ENCODE data around the gene ERMAP.

DNA sequence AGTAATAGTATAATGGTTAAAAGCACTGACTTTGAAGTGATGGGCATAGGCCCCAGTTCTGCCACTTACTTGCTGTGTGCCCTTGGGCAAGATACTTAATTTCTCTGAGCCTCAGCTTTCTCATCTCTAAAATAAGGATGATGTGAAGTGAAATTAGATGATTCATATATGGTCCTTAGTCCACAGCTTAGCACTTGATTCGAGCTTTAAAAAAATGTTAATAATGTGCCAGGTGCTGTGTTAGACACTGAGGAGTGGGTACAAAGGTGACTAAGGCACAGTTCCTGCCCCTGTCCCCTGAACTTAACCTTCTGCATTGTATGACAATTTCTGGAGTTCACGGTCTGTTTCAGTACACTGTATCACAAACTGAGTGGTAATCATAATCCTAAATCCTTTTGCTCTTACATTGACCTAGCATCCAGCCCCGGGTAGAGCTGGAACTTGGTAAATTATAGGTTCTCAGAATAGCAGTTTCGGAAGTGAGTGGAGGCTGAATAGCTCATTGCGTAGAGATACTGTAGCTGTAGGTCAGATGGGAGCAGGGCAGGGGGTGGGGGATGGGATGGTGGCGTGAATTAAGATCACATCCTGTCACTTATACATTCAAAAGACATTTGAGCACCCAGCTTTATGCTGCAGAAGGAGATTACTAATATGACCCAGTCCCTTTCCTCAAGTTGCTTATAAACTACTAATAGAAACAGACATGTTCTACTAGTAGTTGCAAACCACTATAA is 31.0 kb downstream of the ERMAP start:
- TF ChIP-seq FOXM1 (IDR thresholded peaks at IDR 0.05; ENCODE audit: borderline replicate concordance) (no peak), ARNT (IDR thresholded peaks at IDR 0.05) (no peak)
